Activated naive CD8-positive, alpha-beta T cell (primary cell): ENCODE measurements around the gene AK3.

Source experiments
- H3K27ac Mint-ChIP-seq: one replicate; pipeline ENCODE4 v1.8.0; 2021; ENCODE audit warnings: mixed read lengths
- H3K27me3 Mint-ChIP-seq: one replicate; pipeline ENCODE4 v1.8.0; 2021; ENCODE audit warnings: mixed read lengths
- H3K36me3 Mint-ChIP-seq: one replicate; pipeline ENCODE4 v1.8.0; 2021; ENCODE audit warnings: mixed read lengths
- H3K4me1 Mint-ChIP-seq: one replicate; pipeline ENCODE4 v1.8.0; 2021; ENCODE audit warnings: low read depth, mixed read lengths
- H3K4me3 Mint-ChIP-seq: one replicate; pipeline ENCODE4 v1.8.0; 2021; ENCODE audit warnings: mild to moderate bottlenecking, mixed read lengths
- H3K9me3 Mint-ChIP-seq: one replicate; pipeline ENCODE4 v1.8.0; 2021; ENCODE audit warnings: low read depth, mixed read lengths

Gene AK3

DNA sequence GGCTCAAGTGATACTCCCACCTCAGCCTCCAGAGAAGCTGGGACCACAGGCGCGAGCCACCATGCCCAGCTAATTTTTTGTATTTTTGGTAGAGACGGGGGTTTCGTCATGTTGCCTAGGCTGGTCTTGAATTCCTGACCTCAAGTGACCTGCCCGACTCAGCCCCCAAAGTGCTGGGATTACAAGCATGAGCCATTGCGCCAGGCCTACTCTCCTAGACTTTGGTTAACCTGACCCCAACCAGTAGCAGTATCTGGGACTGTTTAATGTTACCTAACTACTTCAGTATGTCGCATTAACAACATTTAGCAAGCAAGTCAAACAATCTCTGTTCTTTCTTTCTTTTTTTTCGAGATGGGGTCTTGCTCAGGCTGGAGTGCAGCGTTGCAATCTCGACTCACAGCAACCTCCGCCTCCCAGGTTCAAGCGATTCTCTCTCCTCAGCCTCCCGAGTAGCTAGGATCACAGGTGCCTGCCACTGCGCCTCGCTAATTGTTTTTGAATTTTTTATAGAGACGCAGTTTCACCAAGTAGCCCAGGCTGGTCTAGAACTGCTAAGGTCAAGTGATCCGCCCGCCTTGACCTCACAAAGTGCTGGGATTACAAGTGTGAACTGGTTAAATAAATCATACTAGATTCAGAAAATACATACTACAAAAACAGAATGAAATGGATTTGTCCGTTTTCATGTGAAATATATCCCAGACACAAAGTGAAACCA, 2.0 kb downstream of the AK3 start:
- Mint-ChIP-seq H3K4me1 (peaks cover 50% of the 10 kb centered on the region), H3K9me3 (no peaks in the 10 kb centered on the region), H3K27ac (no peak overlapping the region), H3K4me3 (peak overlapping the region; percentile 93), H3K27me3 (no peaks in the 10 kb centered on the region), H3K36me3 (no peaks in the 10 kb centered on the region)

DNA sequence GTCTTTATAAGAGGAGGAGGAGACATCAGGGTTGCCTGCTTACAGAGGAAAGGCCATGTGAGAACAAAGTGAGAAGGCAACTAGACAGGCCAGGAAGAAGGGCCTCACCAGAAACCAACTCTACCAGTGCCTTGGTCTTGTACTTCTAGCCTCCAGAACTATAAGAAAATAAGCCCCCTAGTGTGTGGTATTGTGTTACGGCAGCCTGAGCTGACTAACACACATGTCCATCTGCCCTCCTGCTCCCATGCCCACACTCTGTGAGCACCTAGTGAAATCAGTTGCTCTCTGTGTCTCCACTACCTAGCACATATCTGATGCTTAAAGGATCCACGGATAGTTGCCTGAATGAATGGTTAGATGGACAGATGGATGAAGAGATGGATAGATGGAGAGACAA, 6.9 kb downstream of the AK3 start:
- Mint-ChIP-seq H3K4me3 (no peak overlapping the region), H3K4me1 (peaks cover 52% of the 10 kb centered on the region), H3K27ac (no peak overlapping the region), H3K9me3 (no peaks in the 10 kb centered on the region), H3K36me3 (peaks cover 10% of the 10 kb centered on the region), H3K27me3 (no peaks in the 10 kb centered on the region)

DNA sequence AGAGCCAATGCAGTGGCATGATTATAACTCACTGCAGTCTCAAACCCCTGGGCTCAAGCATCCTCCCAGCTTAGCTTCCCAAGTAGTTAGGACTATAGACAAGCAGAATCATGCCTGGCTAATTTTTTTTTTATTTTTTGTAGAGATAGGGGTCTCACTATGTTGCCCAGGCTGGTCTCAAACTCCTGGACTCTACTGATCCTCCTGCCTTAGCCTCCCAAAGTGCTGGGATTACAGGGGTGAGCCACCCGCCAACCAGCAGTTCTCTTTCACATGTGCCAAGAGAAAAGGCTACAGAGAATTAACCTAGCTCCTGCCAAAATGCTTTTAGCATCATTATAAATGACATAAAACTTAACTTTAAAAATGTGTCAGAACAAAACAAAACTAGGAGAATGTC, 8.1 kb downstream of the AK3 start:
- peaks cover 10% of the 10 kb centered on the region for H3K36me3 Mint-ChIP-seq
- no peaks in the 10 kb centered on the region for H3K27me3 Mint-ChIP-seq
- no peak overlapping the region for H3K27ac Mint-ChIP-seq
- H3K4me3 Mint-ChIP-seq = no peak overlapping the region
- no peaks in the 10 kb centered on the region for H3K9me3 Mint-ChIP-seq
- H3K4me1 Mint-ChIP-seq = peaks cover 45% of the 10 kb centered on the region

DNA sequence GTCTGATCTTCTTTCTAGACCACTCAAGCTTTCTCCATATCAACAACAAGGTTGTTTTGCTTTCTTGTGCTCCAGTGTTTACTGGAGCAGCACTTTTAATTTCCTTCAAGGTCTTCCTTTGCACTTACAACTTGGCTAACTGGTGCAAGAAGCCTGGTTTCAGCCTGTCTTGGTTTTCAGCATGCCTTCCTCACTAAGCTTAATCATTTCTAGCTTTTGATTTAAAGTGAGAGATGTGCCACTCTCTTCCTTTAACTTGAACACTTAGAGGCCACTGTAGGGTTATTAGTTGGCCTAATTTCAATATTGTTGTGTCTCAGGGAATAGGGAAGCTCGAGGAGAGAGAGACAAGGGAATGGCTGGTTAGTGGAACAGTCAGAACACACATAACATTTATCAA, 13.4 kb downstream of the AK3 start:
- H3K27me3 Mint-ChIP-seq = no peaks in the 10 kb centered on the region
- H3K9me3 Mint-ChIP-seq = no peaks in the 10 kb centered on the region
- H3K36me3 Mint-ChIP-seq = peaks cover 14% of the 10 kb centered on the region
- H3K4me1 Mint-ChIP-seq = peaks cover 39% of the 10 kb centered on the region
- no peak overlapping the region for H3K27ac Mint-ChIP-seq
- no peak overlapping the region for H3K4me3 Mint-ChIP-seq

DNA sequence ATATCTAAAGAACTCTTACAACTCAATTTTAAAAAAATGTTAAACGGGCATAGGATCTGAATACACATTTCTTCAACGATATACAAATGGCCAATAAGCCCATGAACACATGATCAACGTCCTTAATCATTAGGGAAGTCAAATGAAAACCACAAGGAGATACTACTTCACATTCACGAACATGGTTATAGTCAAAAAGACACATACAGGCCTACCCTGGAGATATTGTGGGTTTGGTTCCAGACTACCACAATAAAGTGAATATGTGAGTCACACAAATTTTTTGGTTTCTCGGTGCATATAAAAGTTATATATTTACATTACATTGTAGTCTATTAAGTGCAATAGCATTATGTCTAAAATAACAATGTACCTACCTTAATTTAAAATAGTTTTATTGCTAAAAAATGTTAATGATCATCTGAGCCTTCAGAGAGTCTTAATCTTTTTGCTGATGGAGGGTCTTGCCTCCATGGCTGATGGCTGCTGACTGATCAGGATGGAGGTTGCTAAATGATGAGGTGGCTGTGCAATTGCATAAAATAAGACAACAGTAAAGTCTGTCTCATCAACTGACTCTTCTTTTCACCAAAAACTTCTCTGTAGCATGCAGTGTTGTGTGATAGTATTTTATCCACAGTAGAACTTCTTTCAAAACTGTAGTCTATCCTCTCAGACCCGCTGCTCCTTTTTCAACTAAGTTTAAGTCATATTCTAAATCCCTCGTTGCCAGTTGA, 15.1 kb downstream of the AK3 start:
- no peaks in the 10 kb centered on the region for H3K27me3 Mint-ChIP-seq
- no peak overlapping the region for H3K4me3 Mint-ChIP-seq
- H3K27ac Mint-ChIP-seq = peak overlapping the region; percentile 54
- peaks cover 13% of the 10 kb centered on the region for H3K36me3 Mint-ChIP-seq
- no peaks in the 10 kb centered on the region for H3K9me3 Mint-ChIP-seq
- peaks cover 28% of the 10 kb centered on the region for H3K4me1 Mint-ChIP-seq

DNA sequence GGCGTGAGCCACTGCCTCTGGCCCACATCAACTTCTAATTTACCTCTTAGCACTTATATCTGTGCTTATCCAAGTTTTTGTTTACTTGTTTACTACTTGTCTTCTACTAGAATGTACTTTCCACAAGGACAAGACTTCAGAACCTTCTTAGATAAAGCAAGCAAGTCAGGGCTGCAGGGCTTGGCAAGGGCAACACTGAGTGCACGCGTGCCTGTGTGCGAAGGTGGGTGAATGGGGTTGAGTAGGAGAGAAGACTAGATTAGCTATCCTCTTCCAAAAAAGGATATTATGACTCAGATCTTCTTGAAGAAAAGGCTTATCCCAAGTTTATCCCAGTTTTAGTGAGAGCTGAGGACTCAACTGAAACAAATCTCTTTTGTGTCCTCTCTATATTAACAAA, 19.3 kb downstream of the AK3 start:
- Mint-ChIP-seq H3K36me3 (peaks cover 4% of the 10 kb centered on the region), H3K27me3 (no peaks in the 10 kb centered on the region), H3K4me3 (no peak overlapping the region), H3K9me3 (no peaks in the 10 kb centered on the region), H3K4me1 (peaks cover 15% of the 10 kb centered on the region), H3K27ac (no peak overlapping the region)

DNA sequence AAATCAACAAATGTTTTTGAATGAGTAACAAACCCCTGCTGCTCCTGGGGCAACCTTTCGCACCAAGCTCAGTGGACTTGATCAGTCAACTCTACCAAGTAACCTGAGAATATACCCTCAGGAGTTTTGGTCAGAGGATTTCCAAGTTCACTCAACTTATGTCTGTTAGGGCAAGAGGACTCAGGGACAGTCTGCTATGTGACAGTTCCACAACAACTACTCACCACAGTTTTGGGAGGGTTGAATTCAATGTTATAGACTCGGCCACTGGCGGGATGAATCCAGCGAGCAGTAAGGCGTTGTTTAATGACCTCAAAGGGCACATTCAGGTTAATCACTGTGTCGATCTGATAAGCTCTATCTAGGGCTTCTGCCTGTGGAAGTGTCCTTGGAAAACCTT, 22.1 kb downstream of the AK3 start:
- Mint-ChIP-seq H3K4me3 (no peak overlapping the region), H3K4me1 (no peaks in the 10 kb centered on the region), H3K36me3 (peaks cover 9% of the 10 kb centered on the region), H3K27ac (no peak overlapping the region), H3K27me3 (no peaks in the 10 kb centered on the region), H3K9me3 (no peaks in the 10 kb centered on the region)

DNA sequence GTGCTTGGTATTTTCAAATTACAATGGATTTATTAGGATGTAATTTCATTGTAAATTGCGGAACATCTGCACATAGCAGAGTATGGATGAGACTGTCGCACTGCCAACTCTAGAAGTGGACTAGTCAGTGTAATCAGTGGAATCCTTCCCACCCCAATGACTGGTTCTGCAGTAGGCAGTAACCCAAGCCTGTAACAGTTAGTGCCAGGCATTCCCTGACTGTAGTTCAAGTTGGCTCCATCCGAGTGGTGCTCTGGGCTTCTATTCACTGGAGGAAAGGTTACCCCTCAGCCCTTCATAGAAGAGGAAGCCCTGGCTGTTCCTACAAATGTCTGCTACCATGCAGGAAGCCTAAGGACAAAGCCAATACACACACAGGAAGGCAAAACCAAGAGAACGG, 23.2 kb downstream of the AK3 start:
- Mint-ChIP-seq H3K9me3 (no peaks in the 10 kb centered on the region), H3K4me3 (no peak overlapping the region), H3K27me3 (no peaks in the 10 kb centered on the region), H3K36me3 (peaks cover 10% of the 10 kb centered on the region), H3K4me1 (no peaks in the 10 kb centered on the region), H3K27ac (no peak overlapping the region)

DNA sequence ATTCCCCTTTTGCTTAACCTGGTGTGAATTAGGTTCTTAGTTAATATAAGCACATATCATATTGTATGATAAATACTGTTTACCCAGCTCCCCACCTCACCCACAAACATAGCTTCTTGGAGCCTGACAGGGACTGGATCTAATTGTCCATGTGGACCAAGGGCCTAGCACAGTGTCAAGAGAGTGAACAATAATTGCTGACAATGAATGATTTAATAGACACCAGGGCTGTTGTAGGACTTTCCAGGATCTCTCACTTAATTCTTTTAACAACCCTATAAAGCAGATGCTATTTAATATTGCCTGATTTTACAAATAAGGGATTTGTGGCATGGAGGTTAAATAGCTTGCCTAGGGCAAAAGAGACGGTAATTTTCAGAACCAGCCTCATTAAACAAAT, 24.8 kb downstream of the AK3 start:
- Mint-ChIP-seq H3K27ac (no peak overlapping the region), H3K4me3 (no peak overlapping the region), H3K9me3 (no peaks in the 10 kb centered on the region), H3K27me3 (no peaks in the 10 kb centered on the region), H3K36me3 (peaks cover 10% of the 10 kb centered on the region), H3K4me1 (no peaks in the 10 kb centered on the region)

DNA sequence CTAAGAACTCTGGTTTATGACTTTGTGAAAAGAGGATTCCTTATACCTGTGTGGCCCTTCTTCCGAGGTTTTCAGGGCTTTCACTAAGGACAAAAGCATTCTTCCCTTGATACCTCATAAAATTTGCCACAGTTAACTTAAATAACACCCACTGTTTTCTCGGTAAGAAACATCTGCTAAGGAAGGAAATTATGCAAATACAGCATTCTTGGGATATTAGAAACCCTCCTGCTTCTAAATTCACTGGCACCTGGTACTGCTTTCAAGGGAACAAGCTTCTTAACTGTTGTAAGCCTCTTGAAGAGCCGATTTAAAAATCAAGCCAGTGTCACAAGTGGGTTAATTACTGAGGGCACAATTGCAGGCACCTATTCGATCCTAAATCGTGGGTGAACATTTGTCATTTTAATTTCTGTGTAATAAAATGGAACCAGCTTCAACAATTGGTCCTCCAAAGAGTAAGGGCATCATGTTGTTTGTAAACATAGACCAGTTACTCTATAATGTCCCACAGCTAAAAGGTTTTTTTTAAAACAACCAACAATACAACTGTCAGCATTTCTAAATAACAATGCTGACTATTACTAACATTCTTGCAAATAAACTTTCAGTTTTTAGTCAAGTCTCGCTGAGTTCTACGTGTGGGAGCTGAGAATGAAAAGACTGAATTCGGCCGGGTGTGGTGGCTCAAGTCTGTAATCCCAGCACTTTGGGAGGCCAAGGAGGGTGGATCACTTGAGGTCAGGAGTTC, 26.6 kb downstream of the AK3 start:
- no peaks in the 10 kb centered on the region for H3K4me1 Mint-ChIP-seq
- H3K4me3 Mint-ChIP-seq = no peak overlapping the region
- H3K9me3 Mint-ChIP-seq = no peaks in the 10 kb centered on the region
- H3K27ac Mint-ChIP-seq = peak overlapping the region; percentile 81
- no peaks in the 10 kb centered on the region for H3K27me3 Mint-ChIP-seq
- H3K36me3 Mint-ChIP-seq = peaks cover 10% of the 10 kb centered on the region

DNA sequence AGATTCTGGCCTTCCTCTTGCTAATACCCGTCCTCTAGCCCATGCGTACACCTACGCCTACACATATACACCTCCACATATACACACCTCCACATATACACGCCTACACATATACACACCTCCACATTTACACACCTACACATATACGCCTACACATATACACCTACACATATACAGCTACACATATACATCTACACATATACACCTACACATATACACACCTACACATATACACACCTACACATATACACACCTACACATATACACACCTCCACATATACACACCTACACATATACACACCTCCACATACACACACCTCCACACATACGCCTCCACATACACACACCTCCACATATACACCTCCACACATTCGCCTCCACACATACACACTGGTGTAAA, 27.2 kb downstream of the AK3 start:
- Mint-ChIP-seq H3K4me1 (no peaks in the 10 kb centered on the region), H3K27ac (peak overlapping the region; percentile 81), H3K9me3 (no peaks in the 10 kb centered on the region), H3K27me3 (no peaks in the 10 kb centered on the region), H3K36me3 (peaks cover 11% of the 10 kb centered on the region), H3K4me3 (no peak overlapping the region)

DNA sequence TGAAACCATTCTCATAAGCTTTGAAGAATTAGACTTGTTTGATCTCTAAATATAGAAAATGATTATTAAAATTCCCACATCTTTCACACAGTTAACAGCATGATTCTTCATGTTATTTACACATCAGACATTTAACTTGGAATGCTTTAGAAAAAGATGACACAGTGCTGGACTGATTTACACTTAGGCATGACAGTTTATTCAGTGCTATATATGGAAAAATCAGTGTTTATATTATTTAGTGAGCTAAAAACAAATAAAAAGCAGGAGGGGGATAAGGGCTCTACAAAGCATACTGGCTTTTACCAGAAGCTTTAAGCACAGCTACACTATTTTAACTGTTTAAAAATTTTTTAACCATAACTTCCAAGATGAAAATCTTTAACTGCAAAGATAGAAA, 31.6 kb downstream of the AK3 start:
- Mint-ChIP-seq H3K27me3 (no peaks in the 10 kb centered on the region), H3K9me3 (no peaks in the 10 kb centered on the region), H3K27ac (peak overlapping the region; percentile 22), H3K4me1 (peaks cover 11% of the 10 kb centered on the region), H3K36me3 (peaks cover 14% of the 10 kb centered on the region), H3K4me3 (no peak overlapping the region)

DNA sequence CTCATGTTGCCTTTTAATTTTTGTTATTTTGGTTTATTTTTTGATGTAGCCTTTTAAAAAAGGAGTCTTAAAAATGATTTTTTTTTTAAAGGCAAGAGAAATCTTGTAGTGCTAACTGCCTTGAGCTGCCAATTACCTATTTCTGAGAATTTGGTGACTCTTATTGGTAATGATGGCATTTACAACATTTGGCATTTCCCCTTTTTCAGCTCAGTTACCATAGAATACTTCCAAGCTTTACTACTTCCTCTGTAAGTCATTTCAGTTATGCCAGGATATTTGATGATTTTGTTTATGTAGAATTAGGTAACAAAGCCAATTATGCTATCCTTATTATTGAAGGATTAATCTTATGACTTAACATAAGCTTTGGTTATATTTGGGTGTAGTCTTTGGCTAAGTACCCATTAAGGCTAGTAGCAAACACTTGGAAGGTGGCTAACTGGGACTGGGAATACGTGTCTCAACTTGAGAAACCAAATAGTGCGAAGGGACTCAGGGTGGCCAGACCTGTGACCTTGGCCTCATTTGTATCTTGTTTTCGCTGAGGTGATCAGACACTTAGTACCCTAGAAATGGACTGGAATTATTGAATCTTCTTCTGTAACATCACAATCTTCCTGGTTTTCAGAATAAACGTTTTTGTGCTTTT, 33.9 kb downstream of the AK3 start:
- peak overlapping the region; percentile 58 for H3K27ac Mint-ChIP-seq
- H3K36me3 Mint-ChIP-seq = peaks cover 15% of the 10 kb centered on the region
- no peak overlapping the region for H3K4me3 Mint-ChIP-seq
- H3K27me3 Mint-ChIP-seq = no peaks in the 10 kb centered on the region
- peaks cover 22% of the 10 kb centered on the region for H3K4me1 Mint-ChIP-seq
- no peaks in the 10 kb centered on the region for H3K9me3 Mint-ChIP-seq

DNA sequence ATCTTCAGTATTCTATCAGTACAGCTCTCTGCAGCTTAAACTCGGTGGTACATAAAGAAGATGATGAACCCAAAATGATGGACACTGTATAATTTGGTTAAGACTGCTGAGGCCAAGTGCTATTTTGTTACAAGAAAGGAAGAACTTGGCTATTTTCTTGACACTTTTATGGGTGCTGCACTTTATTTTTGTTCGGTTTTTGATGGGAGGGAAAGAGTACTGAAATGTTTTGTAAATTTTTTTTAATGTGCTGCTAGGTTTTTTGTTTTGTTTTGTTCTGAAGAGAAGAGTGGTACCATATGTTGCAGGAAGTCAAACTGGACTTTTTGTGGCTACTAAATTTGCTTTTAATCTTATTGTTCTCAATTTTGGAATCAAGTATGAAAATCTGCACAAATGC, 35.0 kb downstream of the AK3 start:
- Mint-ChIP-seq H3K36me3 (peaks cover 18% of the 10 kb centered on the region), H3K4me3 (no peak overlapping the region), H3K4me1 (peaks cover 28% of the 10 kb centered on the region), H3K9me3 (no peaks in the 10 kb centered on the region), H3K27me3 (no peaks in the 10 kb centered on the region), H3K27ac (peak overlapping the region; percentile 31)

DNA sequence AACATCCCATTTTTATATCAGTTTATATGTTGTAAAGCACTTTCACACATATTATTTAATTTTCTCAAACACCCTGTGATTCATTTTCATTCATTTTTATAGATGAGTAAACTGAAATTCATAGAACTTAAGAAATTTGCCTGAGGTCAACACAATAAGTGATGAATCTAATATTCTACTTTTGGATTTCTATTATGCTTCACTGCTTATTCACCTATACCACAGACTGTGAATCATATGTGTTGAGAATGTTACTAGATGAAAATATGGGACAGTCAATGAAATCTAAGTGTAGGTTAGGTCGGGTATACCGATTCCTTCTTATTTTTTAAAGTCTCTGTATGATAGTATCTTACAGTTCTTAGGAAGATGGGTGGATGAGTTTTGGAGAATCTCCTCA, 36.9 kb downstream of the AK3 start:
- H3K27me3 Mint-ChIP-seq = no peaks in the 10 kb centered on the region
- H3K9me3 Mint-ChIP-seq = no peaks in the 10 kb centered on the region
- peak overlapping the region; percentile 77 for H3K27ac Mint-ChIP-seq
- H3K36me3 Mint-ChIP-seq = peaks cover 18% of the 10 kb centered on the region
- peaks cover 28% of the 10 kb centered on the region for H3K4me1 Mint-ChIP-seq
- H3K4me3 Mint-ChIP-seq = no peak overlapping the region
